Endothelial cell (in vitro differentiated cells): ENCODE measurements around the gene CTNNA3. TPM values are rescaled to one million over a fixed set of nuclear protein-coding genes. Genes with fewer than 3 reads are reported as not detected.

ENCODE experiments used
- DNase-seq: peaks from one replicate; pipeline ENCODE4 v3.0.0; 2021; ENCODE audit warnings: low spot score
- H3K27ac Mint-ChIP-seq: one replicate; pipeline ENCODE4 v1.8.0; 2021; ENCODE audit warnings: mixed read lengths, inconsistent platforms; ENCODE audit not compliant: unreplicated experiment
- H3K27me3 Mint-ChIP-seq: one replicate; pipeline ENCODE4 v1.8.0; 2021; ENCODE audit warnings: mild to moderate bottlenecking, moderate library complexity, mixed read lengths, inconsistent platforms; ENCODE audit not compliant: unreplicated experiment
- H3K36me3 Mint-ChIP-seq: one replicate; pipeline ENCODE4 v1.8.0; 2021; ENCODE audit warnings: mild to moderate bottlenecking, low read depth, mixed read lengths, inconsistent platforms; ENCODE audit not compliant: unreplicated experiment
- H3K4me1 Mint-ChIP-seq: one replicate; pipeline ENCODE4 v1.8.0; 2021; ENCODE audit warnings: mild to moderate bottlenecking, mixed read lengths, inconsistent platforms; ENCODE audit not compliant: unreplicated experiment
- H3K4me3 Mint-ChIP-seq: one replicate; pipeline ENCODE4 v1.8.0; 2021; ENCODE audit warnings: mild to moderate bottlenecking, mixed read lengths, inconsistent platforms; ENCODE audit not compliant: unreplicated experiment
- H3K9me3 Mint-ChIP-seq: one replicate; pipeline ENCODE4 v1.8.0; 2021; ENCODE audit warnings: mixed read lengths, inconsistent platforms; ENCODE audit not compliant: unreplicated experiment
- CTCF ChIP-seq: fragments of 200-600 bp; sonication (generic); IDR thresholded peaks from one replicate; pipeline ENCODE4 v1.5.0; 2021; ENCODE audit warnings: antibody characterized with exemption; ENCODE audit not compliant: unreplicated experiment
- total RNA-seq: library from RNA; stranded (reverse); fragmentation: NEBNext Ultra II Directional; extraction: Animal tissue kit (Norgen Biotek cat#: 25700); gene quantifications from one replicate; pipeline ENCODE4 v1.2.1, GENCODE V29; 2021; ENCODE audit not compliant: unreplicated experiment

The CTNNA3 gene
- total RNA-seq, 1 donor from 2014 or later = 2.3 TPM

- H3K27ac Mint-ChIP-seq = no peak overlapping the region
- no peaks in the 10 kb centered on the region for H3K36me3 Mint-ChIP-seq
- H3K27me3 Mint-ChIP-seq = no peaks in the 10 kb centered on the region
- TF ChIP-seq CTCF = no peak
- no peak for DNase-seq
- H3K4me1 Mint-ChIP-seq = no peaks in the 10 kb centered on the region
- H3K9me3 Mint-ChIP-seq = no peaks in the 10 kb centered on the region
- no peak overlapping the region for H3K4me3 Mint-ChIP-seq
Measured at GRCh38 chr10:67141300-67141699, 554.7 kb downstream of the CTNNA3 start.

GRCh38 chr10:67140641-67141040 is 555.4 kb downstream of the CTNNA3 start:
- TF ChIP-seq CTCF = no peak
- Mint-ChIP-seq H3K36me3 (no peaks in the 10 kb centered on the region), H3K27me3 (no peaks in the 10 kb centered on the region), H3K4me3 (no peak overlapping the region), H3K9me3 (no peaks in the 10 kb centered on the region), H3K4me1 (no peaks in the 10 kb centered on the region), H3K27ac (no peak overlapping the region)
- DNase-seq = no peak

- H3K27ac Mint-ChIP-seq = no peak overlapping the region
- TF ChIP-seq CTCF = no peak
- H3K27me3 Mint-ChIP-seq = no peaks in the 10 kb centered on the region
- no peaks in the 10 kb centered on the region for H3K9me3 Mint-ChIP-seq
- no peak overlapping the region for H3K4me3 Mint-ChIP-seq
- no peaks in the 10 kb centered on the region for H3K36me3 Mint-ChIP-seq
- no peaks in the 10 kb centered on the region for H3K4me1 Mint-ChIP-seq
- no peak for DNase-seq
Measured at GRCh38 chr10:67127441-67127840, 568.6 kb downstream of the CTNNA3 start.

GRCh38 chr10:67119651-67120050 is 576.3 kb downstream of the CTNNA3 start:
- no peak overlapping the region for H3K4me3 Mint-ChIP-seq
- no peaks in the 10 kb centered on the region for H3K9me3 Mint-ChIP-seq
- no peaks in the 10 kb centered on the region for H3K4me1 Mint-ChIP-seq
- no peak overlapping the region for H3K27ac Mint-ChIP-seq
- H3K36me3 Mint-ChIP-seq = no peaks in the 10 kb centered on the region
- DNase-seq = no peak
- no peak for TF ChIP-seq CTCF
- H3K27me3 Mint-ChIP-seq = no peaks in the 10 kb centered on the region

- no peak overlapping the region for H3K27ac Mint-ChIP-seq
- no peak overlapping the region for H3K4me3 Mint-ChIP-seq
- DNase-seq = no peak
- no peaks in the 10 kb centered on the region for H3K36me3 Mint-ChIP-seq
- H3K4me1 Mint-ChIP-seq = no peaks in the 10 kb centered on the region
- no peak for TF ChIP-seq CTCF
- H3K27me3 Mint-ChIP-seq = no peaks in the 10 kb centered on the region
- no peaks in the 10 kb centered on the region for H3K9me3 Mint-ChIP-seq
Measured at GRCh38 chr10:67115972-67116371, 580.0 kb downstream of the CTNNA3 start.
